ENCODE data around the gene DNAAF3.
A peak's percentile ranks its signal among the peaks of the same experiment; 100 is the strongest.

The DNAAF3 gene

DNA sequence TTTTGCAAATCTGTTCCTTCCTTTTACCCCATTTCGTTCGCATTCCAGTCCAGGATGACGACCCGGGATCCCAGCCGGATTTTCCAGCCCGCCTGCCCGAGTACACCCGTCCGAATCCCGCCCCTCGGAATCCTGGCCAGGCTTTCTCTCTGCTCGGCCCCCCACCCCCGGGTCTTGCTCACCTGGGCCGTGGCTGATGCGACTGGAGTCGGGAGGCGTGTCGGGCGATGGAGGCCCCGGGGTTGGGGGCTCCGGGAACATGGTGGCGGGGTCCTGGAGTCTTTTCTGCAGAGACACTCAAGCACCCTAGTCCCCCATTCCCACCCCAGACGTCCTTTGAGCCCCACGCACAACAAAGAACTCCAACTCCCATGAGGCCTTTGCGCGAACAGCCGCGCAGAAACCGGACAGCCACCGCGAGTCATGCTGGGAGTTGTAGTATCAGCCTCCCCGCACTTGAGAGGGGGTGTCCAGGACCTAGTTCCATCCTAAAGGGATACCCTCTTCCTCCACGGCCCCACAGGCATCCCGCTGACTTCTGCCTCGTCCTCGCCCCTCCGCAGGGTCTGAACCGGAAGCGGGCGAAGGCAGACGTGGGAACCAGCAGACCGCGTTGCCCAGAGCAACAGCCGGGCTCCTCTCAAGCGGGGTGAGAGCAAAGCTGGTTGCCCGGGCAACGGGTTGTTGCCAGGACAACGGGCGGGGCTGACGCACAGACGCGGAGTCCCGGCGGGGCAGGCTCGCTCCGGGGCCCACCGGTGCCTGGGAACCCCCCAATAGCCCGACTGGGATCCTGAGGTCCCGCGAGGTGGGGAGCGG is 12.6 kb upstream of the DNAAF3 start:
- DNase-seq (ENCODE audit: low read depth): no peak
- peak overlapping the region; percentile 40 for H3K4me3 ChIP-seq (ENCODE audit: control insufficient read depth, low read depth, low read length)

DNA sequence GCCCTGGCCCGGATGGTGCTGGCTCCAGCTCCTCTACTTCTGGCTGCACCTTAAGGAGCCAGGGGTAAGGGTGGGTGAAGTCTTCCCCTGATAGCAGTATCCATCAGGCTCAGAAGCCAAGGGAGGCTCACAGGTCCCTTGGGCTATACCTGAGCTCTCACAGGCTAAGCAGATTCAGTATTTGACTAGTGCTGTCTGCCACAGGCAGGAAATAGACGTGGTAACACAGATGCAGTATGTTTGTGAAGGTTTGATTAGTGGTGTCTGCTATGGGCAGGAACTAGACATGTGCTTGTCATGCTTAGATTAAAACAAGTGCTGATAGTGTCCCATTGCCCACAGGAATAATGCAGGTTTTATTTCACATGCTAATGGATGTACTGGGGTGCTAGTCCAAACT is 9.7 kb upstream of the DNAAF3 start:
- H3K4me3 ChIP-seq (ENCODE audit: control insufficient read depth, low read depth, low read length): no peak overlapping the region
- TF ChIP-seq, protein P1, sequence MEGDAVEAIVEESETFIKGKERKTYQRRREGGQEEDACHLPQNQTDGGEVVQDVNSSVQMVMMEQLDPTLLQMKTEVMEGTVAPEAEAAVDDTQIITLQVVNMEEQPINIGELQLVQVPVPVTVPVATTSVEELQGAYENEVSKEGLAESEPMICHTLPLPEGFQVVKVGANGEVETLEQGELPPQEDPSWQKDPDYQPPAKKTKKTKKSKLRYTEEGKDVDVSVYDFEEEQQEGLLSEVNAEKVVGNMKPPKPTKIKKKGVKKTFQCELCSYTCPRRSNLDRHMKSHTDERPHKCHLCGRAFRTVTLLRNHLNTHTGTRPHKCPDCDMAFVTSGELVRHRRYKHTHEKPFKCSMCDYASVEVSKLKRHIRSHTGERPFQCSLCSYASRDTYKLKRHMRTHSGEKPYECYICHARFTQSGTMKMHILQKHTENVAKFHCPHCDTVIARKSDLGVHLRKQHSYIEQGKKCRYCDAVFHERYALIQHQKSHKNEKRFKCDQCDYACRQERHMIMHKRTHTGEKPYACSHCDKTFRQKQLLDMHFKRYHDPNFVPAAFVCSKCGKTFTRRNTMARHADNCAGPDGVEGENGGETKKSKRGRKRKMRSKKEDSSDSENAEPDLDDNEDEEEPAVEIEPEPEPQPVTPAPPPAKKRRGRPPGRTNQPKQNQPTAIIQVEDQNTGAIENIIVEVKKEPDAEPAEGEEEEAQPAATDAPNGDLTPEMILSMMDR (IDR thresholded peaks at IDR 0.05; ENCODE audit: control insufficient read depth, insufficient read depth, low read depth, low read length, missing control alignments): no peak
- DNase-seq (ENCODE audit: low read depth): no peak

More for the DNA sequence above, 12.6 kb upstream of the DNAAF3 start:
- TF ChIP-seq, protein P1 (IDR thresholded peaks at IDR 0.05; ENCODE audit: control insufficient read depth, insufficient read depth, low read depth, low read length, missing control alignments): no peak

DNA sequence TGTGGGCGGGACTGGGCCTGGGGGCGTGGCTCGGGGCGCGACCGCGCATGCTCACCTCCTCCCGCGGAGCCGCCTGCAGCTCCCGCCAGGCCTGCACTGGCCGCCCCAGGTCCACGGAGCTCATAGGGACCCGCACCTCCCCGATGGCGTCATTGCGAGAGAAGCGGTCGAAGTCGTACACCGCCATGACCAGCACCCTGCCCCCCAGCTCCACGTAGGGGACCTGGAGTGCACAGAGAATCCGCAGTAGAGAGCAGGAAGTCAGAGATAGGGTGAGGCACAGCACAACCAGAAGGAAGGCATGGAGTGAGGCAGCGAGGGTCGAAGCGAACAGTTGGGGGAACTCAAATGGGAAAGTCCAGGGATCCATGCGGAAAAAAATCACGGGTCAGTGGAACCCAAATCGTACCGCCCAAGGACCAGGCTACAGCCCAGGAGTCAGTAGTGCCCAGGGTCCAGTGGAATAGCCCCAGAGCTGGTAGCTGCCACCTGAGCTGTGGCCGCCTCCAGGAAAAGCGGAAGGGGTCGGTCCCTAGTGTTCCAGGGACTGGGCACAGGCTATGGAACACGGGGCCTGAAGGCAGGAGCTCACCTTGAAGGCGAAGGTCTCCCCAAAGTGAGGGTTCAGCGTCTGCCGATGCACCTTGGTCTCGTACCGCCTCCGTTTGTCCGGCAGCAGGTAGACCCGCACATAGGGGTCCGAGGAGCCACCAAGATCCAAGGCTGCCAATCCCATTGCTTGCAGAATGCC is 8.9 kb upstream of the DNAAF3 start:
- no peak for DNase-seq (ENCODE audit: low read depth)
- TF ChIP-seq, protein P1 (IDR thresholded peaks at IDR 0.05; ENCODE audit: control insufficient read depth, insufficient read depth, low read depth, low read length, missing control alignments): no peak
- H3K4me3 ChIP-seq (ENCODE audit: control insufficient read depth, low read depth, low read length): no peak overlapping the region

DNA sequence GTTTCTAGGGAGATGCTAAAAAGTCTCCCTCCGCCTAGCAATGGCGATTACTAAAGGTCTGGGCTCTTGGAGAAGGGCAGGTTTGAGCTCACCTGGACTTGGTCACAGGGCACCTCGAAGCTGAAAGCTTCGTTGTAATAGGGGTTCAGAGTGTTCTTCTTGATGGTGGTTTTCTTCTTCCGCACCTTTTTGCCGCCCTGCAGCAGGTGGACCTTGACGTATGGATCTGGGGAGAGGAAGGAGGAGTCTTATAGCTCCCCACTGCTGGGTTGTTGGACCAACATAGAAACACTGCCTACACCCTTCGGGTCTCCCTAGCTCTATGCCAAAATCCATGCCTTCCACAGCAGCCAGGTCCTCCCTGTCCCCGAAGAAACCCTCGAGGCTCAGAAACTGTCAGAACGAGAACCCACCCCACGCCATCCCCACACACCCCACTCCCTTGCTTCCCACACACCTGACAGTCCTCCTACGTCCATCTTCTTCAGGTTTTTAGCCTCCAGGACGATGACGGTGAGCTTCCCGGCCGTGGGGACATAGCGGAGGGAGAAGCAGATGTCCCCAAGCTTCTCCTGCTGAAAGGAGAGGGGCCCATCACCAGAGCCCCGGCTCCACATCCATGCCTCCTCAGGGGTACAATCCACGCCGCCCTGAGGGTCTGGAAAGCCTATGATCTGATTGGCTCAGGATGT is 8.2 kb upstream of the DNAAF3 start:
- H3K4me3 ChIP-seq (ENCODE audit: control insufficient read depth, low read depth, low read length): no peak overlapping the region
- TF ChIP-seq, protein P1 (IDR thresholded peaks at IDR 0.05; ENCODE audit: control insufficient read depth, insufficient read depth, low read depth, low read length, missing control alignments): no peak
- DNase-seq (ENCODE audit: low read depth): no peak

DNA sequence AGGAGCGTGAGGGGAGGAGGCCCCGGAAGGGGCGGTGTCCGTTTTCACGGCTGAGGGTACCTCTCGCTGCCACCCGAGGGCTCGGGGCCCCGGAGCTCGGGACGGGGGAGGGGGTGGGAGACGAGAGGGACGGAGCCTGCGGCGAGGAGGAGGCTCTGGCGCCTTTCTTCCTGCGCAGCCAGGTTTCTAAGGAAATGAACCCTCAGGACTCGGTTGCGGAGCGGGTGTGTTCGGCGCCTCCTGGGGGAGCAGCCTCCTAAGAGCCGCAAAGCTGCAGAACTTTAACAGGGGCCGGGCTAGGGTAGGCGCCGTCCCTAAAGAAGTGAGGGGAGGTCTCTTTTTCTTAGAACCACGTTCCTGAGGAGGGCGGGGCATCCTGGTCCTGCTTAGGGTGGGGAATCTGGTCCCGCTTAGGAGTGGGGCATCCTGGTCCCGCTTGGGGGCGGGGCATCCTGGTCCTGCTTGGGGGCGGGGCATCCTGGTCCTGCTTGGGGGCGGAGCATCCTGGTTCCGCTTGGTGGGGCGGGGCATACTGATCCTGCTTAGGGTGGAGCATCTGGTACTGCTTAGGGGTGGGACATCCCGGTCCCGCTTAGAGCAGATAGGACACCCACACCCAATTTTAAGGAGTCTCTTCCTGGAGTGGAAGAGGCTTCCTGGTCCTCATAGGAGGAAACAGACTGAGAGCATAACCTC is 7.4 kb upstream of the DNAAF3 start:
- H3K4me3 ChIP-seq (ENCODE audit: control insufficient read depth, low read depth, low read length): peak overlapping the region; percentile 71
- TF ChIP-seq, protein P1 (IDR thresholded peaks at IDR 0.05; ENCODE audit: control insufficient read depth, insufficient read depth, low read depth, low read length, missing control alignments): no peak
- DNase-seq (ENCODE audit: low read depth): peak; percentile 34

DNA sequence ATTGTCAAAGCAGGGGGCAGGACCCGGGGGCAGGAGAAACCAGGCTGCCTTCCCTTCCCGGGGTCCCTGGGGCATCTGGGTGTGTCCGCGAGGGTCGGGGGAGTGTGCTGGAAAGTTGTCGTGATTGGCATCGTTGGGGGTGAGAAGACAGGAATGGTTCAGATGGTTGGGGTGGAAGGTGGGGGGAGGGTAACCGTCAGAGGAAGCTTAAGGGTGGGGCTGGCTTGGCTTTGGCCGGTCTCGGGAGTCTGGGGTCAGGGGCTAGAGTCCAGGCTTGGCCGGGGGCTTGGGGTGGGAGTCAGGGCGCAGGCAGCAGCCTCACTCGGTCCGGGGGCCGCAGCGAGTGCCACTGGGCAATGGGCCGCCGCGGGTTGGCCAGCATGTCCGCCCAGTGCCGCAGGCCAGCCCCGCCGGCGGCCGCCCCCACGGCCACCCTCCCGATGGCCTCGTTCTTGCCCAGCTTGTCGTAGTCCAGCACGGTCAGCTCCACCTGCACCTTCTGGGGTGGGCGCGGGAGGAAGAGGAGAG is 6.8 kb upstream of the DNAAF3 start:
- no peak for DNase-seq (ENCODE audit: low read depth)
- TF ChIP-seq, protein P1 (IDR thresholded peaks at IDR 0.05; ENCODE audit: control insufficient read depth, insufficient read depth, low read depth, low read length, missing control alignments): no peak
- H3K4me3 ChIP-seq (ENCODE audit: control insufficient read depth, low read depth, low read length): peak overlapping the region; percentile 71
